Measurements from ENCODE around the gene DACT2.

The DACT2 gene

GRCh38 chr6:168348186-168348585 lies 28.6 kb upstream of the DACT2 start:
- no peak for DNase-seq (ENCODE audit: low spot score)

GRCh38 chr6:168347615-168348014 lies 28.0 kb upstream of the DACT2 start:
- DNase-seq (ENCODE audit: low spot score), result no peak

- no peak for DNase-seq (ENCODE audit: low spot score)
Observed at GRCh38 chr6:168347053-168347452, 27.5 kb upstream of the DACT2 start.

GRCh38 chr6:168345896-168346754 lies 26.5 kb upstream of the DACT2 start:
- DNase-seq (ENCODE audit: low spot score), result no peak

GRCh38 chr6:168345266-168345665 lies 25.7 kb upstream of the DACT2 start:
- DNase-seq (ENCODE audit: low spot score), result no peak

- no peak for DNase-seq (ENCODE audit: low spot score)
Observed at GRCh38 chr6:168344338-168344737, 24.8 kb upstream of the DACT2 start.

- DNase-seq (ENCODE audit: low spot score), result no peak
Observed at GRCh38 chr6:168343239-168344150, 23.9 kb upstream of the DACT2 start.

GRCh38 chr6:168342636-168343035 lies 23.1 kb upstream of the DACT2 start:
- DNase-seq (ENCODE audit: low spot score), result no peak

- no peak for DNase-seq (ENCODE audit: low spot score)
Observed at GRCh38 chr6:168341280-168341900, 21.8 kb upstream of the DACT2 start.

GRCh38 chr6:168340819-168341218 lies 21.2 kb upstream of the DACT2 start:
- DNase-seq (ENCODE audit: low spot score), result no peak

GRCh38 chr6:168338777-168339176 lies 19.2 kb upstream of the DACT2 start:
- no peak for DNase-seq (ENCODE audit: low spot score)

GRCh38 chr6:168336967-168337366 lies 17.4 kb upstream of the DACT2 start:
- no peak for DNase-seq (ENCODE audit: low spot score)

- DNase-seq (ENCODE audit: low spot score), result no peak
Observed at GRCh38 chr6:168333989-168334388, 14.4 kb upstream of the DACT2 start.

- DNase-seq (ENCODE audit: low spot score), result no peak
Observed at GRCh38 chr6:168333491-168333890, 13.9 kb upstream of the DACT2 start.

- no peak for DNase-seq (ENCODE audit: low spot score)
Observed at GRCh38 chr6:168333039-168333438, 13.5 kb upstream of the DACT2 start.

GRCh38 chr6:168332020-168332419 lies 12.4 kb upstream of the DACT2 start:
- DNase-seq (ENCODE audit: low spot score), result no peak

GRCh38 chr6:168331058-168331457 lies 11.5 kb upstream of the DACT2 start:
- DNase-seq (ENCODE audit: low spot score), result no peak

GRCh38 chr6:168330403-168330802 lies 10.8 kb upstream of the DACT2 start:
- DNase-seq (ENCODE audit: low spot score), result no peak

GRCh38 chr6:168328086-168328485 lies 8.5 kb upstream of the DACT2 start:
- DNase-seq (ENCODE audit: low spot score), result no peak

- no peak for DNase-seq (ENCODE audit: low spot score)
Observed at GRCh38 chr6:168326294-168327261, 7.0 kb upstream of the DACT2 start.

GRCh38 chr6:168322966-168323365 lies 3.4 kb upstream of the DACT2 start:
- DNase-seq (ENCODE audit: low spot score), result no peak

All from cerebellar cortex (tissue), 1 donor.